Stimulated activated naive CD4-positive, alpha-beta T cell (primary cell): ENCODE results near the gene AQP2.

ENCODE experiments used
- DNase-seq, 6 experiments: peaks; one replicate each; lab custom pipeline; 2025; lab: John Stamatoyannopoulos, UW

Gene AQP2

GRCh38 chr12:49920241-49920914 is 30.2 kb upstream of the AQP2 start:
- no peak for DNase-seq

GRCh38 chr12:49920915-49921286 is 29.6 kb upstream of the AQP2 start:
- no peak for DNase-seq

GRCh38 chr12:49921299-49921698 is 29.2 kb upstream of the AQP2 start:
- DNase-seq: no peak

GRCh38 chr12:49921936-49922335 is 28.6 kb upstream of the AQP2 start:
- no peak for DNase-seq

- DNase-seq: no peak
Observed at GRCh38 chr12:49922349-49923034, 28.0 kb upstream of the AQP2 start.

- DNase-seq: no peak
Observed at GRCh38 chr12:49923035-49923644, 27.4 kb upstream of the AQP2 start.

- no peak for DNase-seq
Observed at GRCh38 chr12:49923880-49924556, 26.5 kb upstream of the AQP2 start.

GRCh38 chr12:49924628-49925246 is 25.8 kb upstream of the AQP2 start:
- DNase-seq: no peak

- DNase-seq: no peak
Observed at GRCh38 chr12:49925433-49926204, 24.9 kb upstream of the AQP2 start.

GRCh38 chr12:49928471-49928870 is 22.1 kb upstream of the AQP2 start:
- DNase-seq: no peak

- no peak for DNase-seq
Observed at GRCh38 chr12:49929581-49929980, 21.0 kb upstream of the AQP2 start.

GRCh38 chr12:49930515-49931288 is 19.8 kb upstream of the AQP2 start:
- DNase-seq: no peak

- DNase-seq: no peak
Observed at GRCh38 chr12:49932023-49932422, 18.5 kb upstream of the AQP2 start.

GRCh38 chr12:49932533-49933130 is 17.9 kb upstream of the AQP2 start:
- DNase-seq: no peak

- no peak for DNase-seq
Observed at GRCh38 chr12:49933796-49934195, 16.7 kb upstream of the AQP2 start.

- no peak for DNase-seq
Observed at GRCh38 chr12:49934505-49934904, 16.0 kb upstream of the AQP2 start.

- no peak for DNase-seq
Observed at GRCh38 chr12:49936925-49937324, 13.6 kb upstream of the AQP2 start.

- DNase-seq: no peak
Observed at GRCh38 chr12:49937639-49938300, 12.8 kb upstream of the AQP2 start.

- DNase-seq: no peak
Observed at GRCh38 chr12:49939307-49939706, 11.2 kb upstream of the AQP2 start.

GRCh38 chr12:49939707-49940106 is 10.8 kb upstream of the AQP2 start:
- no peak for DNase-seq
